Thyroid gland (tissue), 4 donors: ENCODE results near the gene SUGCT.

ENCODE experiments used
- CTCF ChIP-seq, 6 experiments: fragments of 200-600 bp in 3 of 6; fragments of 450-650 bp in 3 of 6; sonication (generic) in 3 of 6; IDR thresholded peaks; one replicate each; pipeline ENCODE4 v1.5.1; 2016 to 2019; ENCODE audit warnings: antibody characterized with exemption in 6 of 6, mild to moderate bottlenecking in 2 of 6, inconsistent platforms in 1 of 6, moderate library complexity in 1 of 6
- POLR2A ChIP-seq, 2 donors: fragments of 450-650 bp; IDR thresholded peaks; one replicate each; pipeline ENCODE4 v1.6.1; 2017; ENCODE audit warnings: antibody characterized with exemption in 2 of 2, mild to moderate bottlenecking in 2 of 2, moderate library complexity in 1 of 2

DNA sequence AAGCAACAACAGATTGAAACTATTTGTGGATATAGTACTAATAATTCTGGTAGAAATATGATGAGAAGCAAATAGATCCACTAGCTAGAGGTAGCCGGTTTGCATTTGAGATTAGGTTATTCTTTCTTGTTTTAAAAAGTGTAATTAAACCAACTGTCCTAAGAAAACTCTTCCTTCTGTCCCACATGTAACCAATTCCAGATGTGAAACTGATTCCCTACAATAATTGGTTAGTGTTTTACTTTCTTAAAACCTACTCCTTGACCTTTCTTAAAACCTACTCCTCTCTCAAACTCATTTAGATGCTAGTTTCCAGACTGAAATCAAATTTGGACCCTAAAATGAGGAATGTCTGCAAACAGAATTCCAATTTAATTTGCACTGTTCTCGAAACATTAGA lies 521.5 kb downstream of the SUGCT start:
- TF ChIP-seq CTCF (IDR thresholded peaks at IDR 0.05) (no peak), POLR2A (IDR thresholded peaks at IDR 0.05) (no peak)
